ENCODE results near the gene MICAL3. TPM values are rescaled to one million over a fixed set of nuclear protein-coding genes. Genes with fewer than 3 reads are reported as not detected.

The MICAL3 gene
- total RNA-seq, 1 donor from 2014 or later = 33.6 TPM

- peaks cover 92% of the 10 kb centered on the region for H3K79me2 ChIP-seq (ENCODE audit: low read depth)
- Mint-ChIP-seq H3K27ac (peak overlapping the region; percentile 77), H3K36me3 (no peaks in the 10 kb centered on the region), H3K27me3 (ENCODE audit: insufficient read depth, low read depth) (peaks cover 10% of the 10 kb centered on the region), H3K4me3 (no peak overlapping the region), H3K4me1 (peaks cover 58% of the 10 kb centered on the region), H3K9me3 (no peaks in the 10 kb centered on the region)
- no peak for DNase-seq (ENCODE audit: low spot score)
- H3K9ac ChIP-seq = no peak overlapping the region
- H3K27ac ChIP-seq = no peak overlapping the region
- H3K4me2 ChIP-seq = no peak overlapping the region
- no peaks in the 10 kb centered on the region for H3K27me3 ChIP-seq
- peaks cover 48% of the 10 kb centered on the region for H3K4me1 ChIP-seq
- H4K20me1 ChIP-seq (ENCODE audit: low read depth) = peaks cover 68% of the 10 kb centered on the region
- H3K9me3 ChIP-seq (ENCODE audit: low read depth) = no peaks in the 10 kb centered on the region
- H3F3A ChIP-seq (ENCODE audit: low read depth) = peaks cover 9% of the 10 kb centered on the region
- TF ChIP-seq EZH2phosphoT487 (IDR thresholded peaks at IDR 0.05) = no peak
- TF ChIP-seq CTCF (IDR thresholded peaks at IDR 0.05) = no peak
- no peak for TF ChIP-seq EZH2 (IDR thresholded peaks at IDR 0.05)
- no peak overlapping the region for H2AFZ ChIP-seq (replicated peaks)
- no peak overlapping the region for H3K4me3 ChIP-seq
- H3K36me3 ChIP-seq = no peaks in the 10 kb centered on the region
Measured at GRCh38 chr22:17946662-17947367, 77.5 kb downstream of the MICAL3 start.

- no peak overlapping the region for H3K4me3 ChIP-seq
- TF ChIP-seq EZH2phosphoT487 (IDR thresholded peaks at IDR 0.05) (no peak), EZH2 (IDR thresholded peaks at IDR 0.05) (no peak), CTCF (IDR thresholded peaks at IDR 0.05) (no peak)
- peaks cover 92% of the 10 kb centered on the region for H3K79me2 ChIP-seq (ENCODE audit: low read depth)
- Mint-ChIP-seq H3K4me3 (peak overlapping the region; percentile 10), H3K36me3 (no peaks in the 10 kb centered on the region), H3K4me1 (peaks cover 55% of the 10 kb centered on the region), H3K27ac (peak overlapping the region; percentile 44), H3K27me3 (ENCODE audit: insufficient read depth, low read depth) (peaks cover 10% of the 10 kb centered on the region), H3K9me3 (no peaks in the 10 kb centered on the region)
- peaks cover 9% of the 10 kb centered on the region for H3F3A ChIP-seq (ENCODE audit: low read depth)
- peak overlapping the region; percentile 20 for H3K27ac ChIP-seq
- peaks cover 48% of the 10 kb centered on the region for H3K4me1 ChIP-seq
- H3K27me3 ChIP-seq = no peaks in the 10 kb centered on the region
- H3K36me3 ChIP-seq = no peaks in the 10 kb centered on the region
- no peaks in the 10 kb centered on the region for H3K9me3 ChIP-seq (ENCODE audit: low read depth)
- peak overlapping the region; percentile 52 for H3K4me2 ChIP-seq
- peaks cover 70% of the 10 kb centered on the region for H4K20me1 ChIP-seq (ENCODE audit: low read depth)
- no peak overlapping the region for H3K9ac ChIP-seq
- no peak overlapping the region for H2AFZ ChIP-seq (replicated peaks)
- DNase-seq (ENCODE audit: low spot score) = no peak
Measured at GRCh38 chr22:17945888-17946648, 78.3 kb downstream of the MICAL3 start.

- Mint-ChIP-seq H3K36me3 (no peaks in the 10 kb centered on the region), H3K9me3 (no peaks in the 10 kb centered on the region), H3K4me1 (peaks cover 50% of the 10 kb centered on the region), H3K4me3 (no peak overlapping the region), H3K27ac (peak overlapping the region; percentile 44), H3K27me3 (ENCODE audit: insufficient read depth, low read depth) (peaks cover 8% of the 10 kb centered on the region)
- no peak overlapping the region for H2AFZ ChIP-seq (replicated peaks)
- no peaks in the 10 kb centered on the region for H3K36me3 ChIP-seq
- DNase-seq (ENCODE audit: low spot score) = no peak
- peaks cover 9% of the 10 kb centered on the region for H3F3A ChIP-seq (ENCODE audit: low read depth)
- H3K4me2 ChIP-seq = peak overlapping the region; percentile 52
- H3K9ac ChIP-seq = no peak overlapping the region
- peaks cover 67% of the 10 kb centered on the region for H4K20me1 ChIP-seq (ENCODE audit: low read depth)
- H3K79me2 ChIP-seq (ENCODE audit: low read depth) = peaks cover 92% of the 10 kb centered on the region
- H3K4me1 ChIP-seq = peaks cover 48% of the 10 kb centered on the region
- no peaks in the 10 kb centered on the region for H3K27me3 ChIP-seq
- peak overlapping the region; percentile 20 for H3K27ac ChIP-seq
- TF ChIP-seq CTCF (IDR thresholded peaks at IDR 0.05) (no peak), EZH2phosphoT487 (IDR thresholded peaks at IDR 0.05) (no peak), EZH2 (IDR thresholded peaks at IDR 0.05) (no peak)
- H3K9me3 ChIP-seq (ENCODE audit: low read depth) = no peaks in the 10 kb centered on the region
- no peak overlapping the region for H3K4me3 ChIP-seq
Measured at GRCh38 chr22:17945156-17945887, 79.0 kb downstream of the MICAL3 start.

All from neural progenitor cell (in vitro differentiated cells).